Stimulated activated effector memory CD8-positive, alpha-beta T cell treated with anti-CD3 and anti-CD28 coated beads, Interleukin-12 subunit alpha, Interleukin-12 subunit beta, amount 100 ng/mL, for 72 hours (primary cell): ENCODE measurements around the gene FAM83D.

ENCODE experiments used
- ATAC-seq: fragments of 150-1000 bp; cut with Tn5 transposase; 2 replicates; pipeline ENCODE4 v1.10.0; 2021
- DNase-seq, 2 donors: peaks; one replicate each; pipeline ENCODE4 v3.0.0; 2021 to 2022; ENCODE audit warnings: low spot score in 2 of 2
- H3K27ac Mint-ChIP-seq: one replicate; pipeline ENCODE4 v1.8.0; 2022; ENCODE audit warnings: mild to moderate bottlenecking, mixed read lengths
- H3K36me3 Mint-ChIP-seq: one replicate; pipeline ENCODE4 v1.8.0; 2022; ENCODE audit warnings: mild to moderate bottlenecking, mixed read lengths
- H3K4me1 Mint-ChIP-seq: one replicate; pipeline ENCODE4 v1.8.0; 2022; ENCODE audit warnings: mixed read lengths
- H3K4me3 Mint-ChIP-seq: one replicate; pipeline ENCODE4 v1.8.0; 2022; ENCODE audit warnings: mild to moderate bottlenecking, mixed read lengths
- H3K9me3 Mint-ChIP-seq: one replicate; pipeline ENCODE4 v1.8.0; 2022; ENCODE audit warnings: mixed read lengths

FAM83D gene

GRCh38 chr20:38926142-38926933 is at the start of gene FAM83D:
TSS of gene FAM83D (plus strand) at chr20:38926417. CDS start at chr20:38926443, 26 bp downstream.
- DNase-seq, result peak; percentile 96 to 98
- no peaks in the 10 kb centered on the region for H3K9me3 Mint-ChIP-seq
- peak within 1 kb of the TSS; percentile 73 for H3K4me3 Mint-ChIP-seq
- H3K4me1 Mint-ChIP-seq, result peaks cover 33% of the 10 kb centered on the region
- H3K36me3 Mint-ChIP-seq, result peaks cover 80% of the 10 kb centered on the region
- H3K27ac Mint-ChIP-seq, result peak within 1 kb of the TSS; percentile 84
- peak; percentile 95 for ATAC-seq

- no peak for ATAC-seq
- peak overlapping the region; percentile 84 for H3K27ac Mint-ChIP-seq
- DNase-seq, result no peak
- peaks cover 90% of the 10 kb centered on the region for H3K36me3 Mint-ChIP-seq
- H3K4me1 Mint-ChIP-seq, result peaks cover 99% of the 10 kb centered on the region
- H3K4me3 Mint-ChIP-seq, result peak overlapping the region; percentile 4
- no peaks in the 10 kb centered on the region for H3K9me3 Mint-ChIP-seq
These were observed 48.7 kb upstream of the FAM83D start for GRCh38 chr20:38877483-38877882.

- Mint-ChIP-seq H3K4me3 (no peak overlapping the region), H3K27ac (peak overlapping the region; percentile 84), H3K36me3 (peaks cover 90% of the 10 kb centered on the region), H3K4me1 (peaks cover 99% of the 10 kb centered on the region), H3K9me3 (no peaks in the 10 kb centered on the region)
- DNase-seq (no peak), ATAC-seq (no peak)
These were observed 47.4 kb upstream of the FAM83D start for GRCh38 chr20:38878866-38879265.

- Mint-ChIP-seq H3K27ac (peak overlapping the region; percentile 92), H3K36me3 (peaks cover 87% of the 10 kb centered on the region), H3K4me3 (peak overlapping the region; percentile 14), H3K9me3 (no peaks in the 10 kb centered on the region), H3K4me1 (peaks cover 83% of the 10 kb centered on the region)
- ATAC-seq (no peak), DNase-seq (no peak)
These were observed 45.1 kb upstream of the FAM83D start for GRCh38 chr20:38880952-38881735.

GRCh38 chr20:38881806-38882440 is 44.3 kb upstream of the FAM83D start:
- ATAC-seq, result no peak
- H3K4me3 Mint-ChIP-seq, result peak overlapping the region; percentile 55
- DNase-seq, result no peak
- peaks cover 81% of the 10 kb centered on the region for H3K4me1 Mint-ChIP-seq
- no peaks in the 10 kb centered on the region for H3K9me3 Mint-ChIP-seq
- peak overlapping the region; percentile 92 for H3K27ac Mint-ChIP-seq
- peaks cover 81% of the 10 kb centered on the region for H3K36me3 Mint-ChIP-seq

- Mint-ChIP-seq H3K36me3 (peaks cover 74% of the 10 kb centered on the region), H3K4me3 (peak overlapping the region; percentile 55), H3K9me3 (no peaks in the 10 kb centered on the region), H3K4me1 (peaks cover 78% of the 10 kb centered on the region), H3K27ac (peak overlapping the region; percentile 92)
- no peak for DNase-seq
- no peak for ATAC-seq
These were observed 43.6 kb upstream of the FAM83D start for GRCh38 chr20:38882600-38882999.

GRCh38 chr20:38883081-38883980 is 42.9 kb upstream of the FAM83D start:
- H3K4me1 Mint-ChIP-seq, result peaks cover 77% of the 10 kb centered on the region
- ATAC-seq, result peak; percentile 55
- peaks cover 67% of the 10 kb centered on the region for H3K36me3 Mint-ChIP-seq
- no peaks in the 10 kb centered on the region for H3K9me3 Mint-ChIP-seq
- peak overlapping the region; percentile 55 for H3K4me3 Mint-ChIP-seq
- no peak for DNase-seq
- H3K27ac Mint-ChIP-seq, result peak overlapping the region; percentile 92

- no peak overlapping the region for H3K4me3 Mint-ChIP-seq
- DNase-seq, result no peak
- no peak overlapping the region for H3K27ac Mint-ChIP-seq
- H3K9me3 Mint-ChIP-seq, result no peaks in the 10 kb centered on the region
- peaks cover 77% of the 10 kb centered on the region for H3K4me1 Mint-ChIP-seq
- ATAC-seq, result no peak
- peaks cover 68% of the 10 kb centered on the region for H3K36me3 Mint-ChIP-seq
These were observed 42.1 kb upstream of the FAM83D start for GRCh38 chr20:38883981-38884733.

GRCh38 chr20:38885357-38885756 is 40.9 kb upstream of the FAM83D start:
- ATAC-seq (no peak), DNase-seq (no peak)
- peaks cover 77% of the 10 kb centered on the region for H3K4me1 Mint-ChIP-seq
- no peak overlapping the region for H3K27ac Mint-ChIP-seq
- H3K36me3 Mint-ChIP-seq, result peaks cover 71% of the 10 kb centered on the region
- no peak overlapping the region for H3K4me3 Mint-ChIP-seq
- no peaks in the 10 kb centered on the region for H3K9me3 Mint-ChIP-seq

- Mint-ChIP-seq H3K36me3 (peaks cover 69% of the 10 kb centered on the region), H3K4me3 (no peak overlapping the region), H3K27ac (peak overlapping the region; percentile 93), H3K9me3 (no peaks in the 10 kb centered on the region), H3K4me1 (peaks cover 68% of the 10 kb centered on the region)
- DNase-seq, result no peak
- no peak for ATAC-seq
These were observed 38.0 kb upstream of the FAM83D start for GRCh38 chr20:38888059-38888831.

- Mint-ChIP-seq H3K4me1 (peaks cover 68% of the 10 kb centered on the region), H3K27ac (peak overlapping the region; percentile 93), H3K4me3 (no peak overlapping the region), H3K9me3 (no peaks in the 10 kb centered on the region), H3K36me3 (peaks cover 69% of the 10 kb centered on the region)
- no peak for DNase-seq
- no peak for ATAC-seq
These were observed 37.2 kb upstream of the FAM83D start for GRCh38 chr20:38889050-38889449.

GRCh38 chr20:38889792-38890496 is 36.3 kb upstream of the FAM83D start:
- H3K27ac Mint-ChIP-seq, result peak overlapping the region; percentile 93
- ATAC-seq (no peak), DNase-seq (no peak)
- peaks cover 72% of the 10 kb centered on the region for H3K4me1 Mint-ChIP-seq
- peak overlapping the region; percentile 33 for H3K4me3 Mint-ChIP-seq
- H3K36me3 Mint-ChIP-seq, result peaks cover 70% of the 10 kb centered on the region
- H3K9me3 Mint-ChIP-seq, result no peaks in the 10 kb centered on the region

GRCh38 chr20:38890497-38890818 is 35.8 kb upstream of the FAM83D start:
- peak overlapping the region; percentile 93 for H3K27ac Mint-ChIP-seq
- H3K36me3 Mint-ChIP-seq, result peaks cover 70% of the 10 kb centered on the region
- no peaks in the 10 kb centered on the region for H3K9me3 Mint-ChIP-seq
- DNase-seq (no peak), ATAC-seq (peak; percentile 78)
- H3K4me1 Mint-ChIP-seq, result peaks cover 72% of the 10 kb centered on the region
- peak overlapping the region; percentile 33 for H3K4me3 Mint-ChIP-seq
